Neural cell (in vitro differentiated cells): ENCODE measurements around the gene ZNF768. TPM values are rescaled to one million over a fixed set of nuclear protein-coding genes. Genes with fewer than 3 reads are reported as not detected.

Source experiments
- H2AFZ ChIP-seq: fragments of 200-600, 300-800 bp; sonication (generic), shearing (Covaris generic); 2 replicates; pipeline ENCODE4 v1.6.0; 2014; ENCODE audit warnings: low read depth, mild to moderate bottlenecking, antibody characterized with exemption, low read length, moderate library complexity
- H3F3A ChIP-seq: fragments of 200-600 bp; shearing (Covaris generic); 2 replicates; pipeline ENCODE4 v1.6.1; 2016; ENCODE audit warnings: mild to moderate bottlenecking, moderate library complexity, mixed read lengths, antibody characterized with exemption, low read length; ENCODE audit not compliant: insufficient read depth, poor library complexity, severe bottlenecking
- H3K27ac ChIP-seq: fragments of 200-600, 300-800 bp; sonication (generic), shearing (Covaris generic); 2 replicates; pipeline ENCODE4 v1.5.1; 2014; ENCODE audit warnings: mild to moderate bottlenecking, low read length, moderate library complexity
- H3K27me3 ChIP-seq: fragments of 300-800, 200-600 bp; sonication (generic), shearing (Covaris generic); 2 replicates; pipeline ENCODE4 v1.6.0; 2014; ENCODE audit warnings: mild to moderate bottlenecking, low read depth, low read length, moderate library complexity; ENCODE audit not compliant: insufficient read depth
- H3K36me3 ChIP-seq: fragments of 300-800, 200-600 bp; sonication (generic), shearing (Covaris generic); 2 replicates; pipeline ENCODE4 v1.5.1; 2014; ENCODE audit warnings: mild to moderate bottlenecking, antibody characterized with exemption, low read length, moderate library complexity; ENCODE audit not compliant: insufficient read depth
- H3K4me2 ChIP-seq: fragments of 300-800, 200-600 bp; sonication (generic), shearing (Covaris generic); 2 replicates; pipeline ENCODE4 v1.6.0; 2014; ENCODE audit warnings: mild to moderate bottlenecking, low read length
- H3K4me3 ChIP-seq: fragments of 300-800, 200-600 bp; sonication (generic), shearing (Covaris generic); 2 replicates; pipeline ENCODE4 v1.5.1; 2014; ENCODE audit warnings: mild to moderate bottlenecking, low read length, moderate library complexity
- H3K79me2 ChIP-seq: fragments of 200-600 bp; shearing (Covaris generic); replicated peaks from 2 replicates; pipeline ENCODE4 v1.6.0; 2014; ENCODE audit warnings: mild to moderate bottlenecking, low read length, moderate library complexity; ENCODE audit not compliant: insufficient read depth
- H3K9ac ChIP-seq: fragments of 300-800, 200-600 bp; sonication (generic), shearing (Covaris generic); 2 replicates; pipeline ENCODE4 v1.6.1; 2016; ENCODE audit warnings: mild to moderate bottlenecking, low read length, mixed read lengths
- H3K9me2 ChIP-seq: fragments of 200-600 bp; shearing (Covaris generic); 2 replicates; pipeline ENCODE4 v1.6.1; 2016; ENCODE audit warnings: mild to moderate bottlenecking, low read length, mixed read lengths; ENCODE audit not compliant: insufficient read depth
- H3K9me3 ChIP-seq: fragments of 200-600, 300-800 bp; sonication (generic), shearing (Covaris generic); 2 replicates; pipeline ENCODE4 v1.6.1; 2016; ENCODE audit warnings: mild to moderate bottlenecking, mixed run types, low read length, moderate library complexity, mixed read lengths
- H4K20me1 ChIP-seq: fragments of 200-600 bp; shearing (Covaris generic); 2 replicates; pipeline ENCODE4 v1.6.1; 2016; ENCODE audit warnings: mild to moderate bottlenecking, mixed run types; ENCODE audit not compliant: insufficient read depth
- CTCF ChIP-seq: fragments of 450-650 bp; IDR thresholded peaks from 2 replicates; pipeline ENCODE4 v1.5.1; 2014; ENCODE audit warnings: antibody characterized with exemption, mild to moderate bottlenecking, moderate library complexity; ENCODE audit not compliant: poor library complexity, severe bottlenecking
- EP300 ChIP-seq: fragments of 450-650 bp; conservative IDR thresholded peaks from 2 replicates; pipeline ENCODE4 v1.6.1; 2014; ENCODE audit warnings: antibody characterized with exemption, mild to moderate bottlenecking, moderate library complexity; ENCODE audit not compliant: poor library complexity, severe bottlenecking
- POLR2AphosphoS5 ChIP-seq: IDR thresholded peaks from 2 replicates; pipeline ENCODE4 v1.6.1; 2012
- RAD21 ChIP-seq: fragments of 450-650 bp; conservative IDR thresholded peaks from 2 replicates; pipeline ENCODE4 v1.6.1; 2014; ENCODE audit warnings: antibody characterized with exemption, mild to moderate bottlenecking, moderate library complexity
- REST ChIP-seq: IDR thresholded peaks from 2 replicates; pipeline ENCODE4 v1.6.1; 2012; ENCODE audit warnings: borderline replicate concordance
- SMC3 ChIP-seq: fragments of 450-650 bp; conservative IDR thresholded peaks from 2 replicates; pipeline ENCODE4 v1.6.1; 2014; ENCODE audit warnings: antibody characterized with exemption, mild to moderate bottlenecking, moderate library complexity; ENCODE audit not compliant: poor library complexity
- TAF1 ChIP-seq: IDR thresholded peaks from 2 replicates; pipeline ENCODE4 v1.6.1; 2012; ENCODE audit warnings: low read depth
- polyA plus RNA-seq: library from polyadenylated mRNA; depleted of rRNA; stranded (reverse); fragments of >200 nt; gene quantifications from 2 replicates; pipeline ENCODE4 v1.2.3, GENCODE V29; 2014

ZNF768 gene
- polyA plus RNA-seq, 1 donor from 2014 or later = 54.4 TPM

GRCh38 chr16:30551781-30552180, 25.4 kb upstream of the ZNF768 start:
- Histone ChIP-seq H3K9ac (no peak overlapping the region), H3K36me3 (no peaks in the 10 kb centered on the region), H3K9me3 (no peaks in the 10 kb centered on the region), H3K27ac (no peak overlapping the region), H3K9me2 (no peaks in the 10 kb centered on the region), H3F3A (no peaks in the 10 kb centered on the region), H3K79me2 (peaks cover 7% of the 10 kb centered on the region), H3K27me3 (no peaks in the 10 kb centered on the region), H3K4me2 (no peak overlapping the region), H4K20me1 (no peaks in the 10 kb centered on the region), H3K4me3 (no peak overlapping the region), H2AFZ (no peak overlapping the region)
- TF ChIP-seq TAF1 (no peak), REST (no peak)

GRCh38 chr16:30548416-30549253, 22.3 kb upstream of the ZNF768 start:
- Histone ChIP-seq H3K27me3 (no peaks in the 10 kb centered on the region), H4K20me1 (no peaks in the 10 kb centered on the region), H3K79me2 (no peaks in the 10 kb centered on the region), H3K27ac (no peak overlapping the region), H3K9me3 (no peaks in the 10 kb centered on the region), H3K4me3 (no peak overlapping the region), H3K36me3 (no peaks in the 10 kb centered on the region), H3K9ac (no peak overlapping the region), H3K4me2 (no peak overlapping the region), H2AFZ (no peak overlapping the region), H3F3A (no peaks in the 10 kb centered on the region), H3K9me2 (no peaks in the 10 kb centered on the region)
- TF ChIP-seq TAF1 (no peak), CTCF (no peak), SMC3 (no peak), RAD21 (no peak), EP300 (no peak)

DNA sequence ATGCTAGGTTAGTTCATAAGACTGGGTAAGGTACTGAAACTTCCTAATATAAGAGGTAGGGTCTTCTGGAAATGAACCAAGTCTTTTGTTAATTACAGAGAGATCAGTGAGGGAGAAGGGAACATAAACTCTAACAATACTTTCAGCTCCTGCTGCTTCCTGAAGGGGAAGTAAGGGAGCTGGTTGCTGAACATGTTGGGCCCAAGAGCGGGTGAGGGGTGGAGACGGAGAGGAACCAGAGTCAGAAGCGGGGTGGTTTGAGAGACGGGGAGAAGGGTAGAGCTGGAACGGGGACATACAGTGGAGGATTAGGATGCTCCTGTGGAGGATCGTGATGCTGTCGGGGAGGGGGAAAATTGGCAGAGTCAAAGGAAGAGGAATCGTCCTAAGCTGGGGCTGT, 19.7 kb upstream of the ZNF768 start:
- Histone ChIP-seq H3F3A (no peaks in the 10 kb centered on the region), H3K9me3 (no peaks in the 10 kb centered on the region), H3K79me2 (no peaks in the 10 kb centered on the region), H2AFZ (no peak overlapping the region), H3K27ac (no peak overlapping the region), H3K9ac (no peak overlapping the region), H4K20me1 (no peaks in the 10 kb centered on the region), H3K9me2 (no peaks in the 10 kb centered on the region), H3K27me3 (no peaks in the 10 kb centered on the region), H3K36me3 (no peaks in the 10 kb centered on the region), H3K4me3 (no peak overlapping the region), H3K4me2 (no peak overlapping the region)
- no peak for TF ChIP-seq REST
- no peak for TF ChIP-seq POLR2AphosphoS5
- no peak for TF ChIP-seq EP300
- TF ChIP-seq RAD21 = no peak
